T-helper 2 cell treated with Interferon-gamma antibody and Interleukin-4, amounts not matched to agents 100 ng/mL and 5 ng/mL, for 36 hours (primary cell): ENCODE measurements around the gene ACSF2. TPM values are rescaled to one million over a fixed set of nuclear protein-coding genes. Genes with fewer than 3 reads are reported as not detected.
"Not testable (repeated sequence)": the region's sequence is repeated elsewhere in the genome, so short reads cannot be mapped to it uniquely, and the experiment has no call there.

Source experiments
- intact Hi-C: fragments of 100-400 bp; cut with micrococcal nuclease; formaldehyde crosslinking; loops from one replicate; pipeline ENCODE4 v1.15.1; 2023
- total RNA-seq: library from RNA; stranded (reverse); gene quantifications from 2 replicates; pipeline ENCODE4 v1.2.3, GENCODE V29; 2022

The ACSF2 gene
- total RNA-seq, 1 donor from 2014 or later, result 27.3 TPM

DNA sequence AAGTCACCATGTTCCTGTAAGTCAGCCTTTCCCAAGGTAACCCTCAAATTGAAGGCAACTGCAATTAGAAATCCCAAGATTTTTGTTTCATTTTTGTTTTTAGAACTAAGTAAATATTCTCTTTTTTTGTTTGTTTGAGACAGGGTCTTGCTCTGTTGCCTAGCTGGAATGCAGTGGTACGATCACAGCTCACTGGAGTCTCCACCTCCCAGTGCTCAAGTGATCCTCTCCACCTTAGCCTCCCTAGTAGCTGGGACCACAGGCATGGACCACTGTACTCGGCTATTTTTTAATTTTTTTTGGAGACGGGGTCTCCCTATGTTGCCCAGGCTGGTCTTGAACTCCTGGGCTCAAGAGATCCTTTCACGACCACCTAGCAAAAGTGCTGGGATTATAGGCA is 18.1 kb upstream of the ACSF2 start:
- intact Hi-C loops, result no loop called here

DNA sequence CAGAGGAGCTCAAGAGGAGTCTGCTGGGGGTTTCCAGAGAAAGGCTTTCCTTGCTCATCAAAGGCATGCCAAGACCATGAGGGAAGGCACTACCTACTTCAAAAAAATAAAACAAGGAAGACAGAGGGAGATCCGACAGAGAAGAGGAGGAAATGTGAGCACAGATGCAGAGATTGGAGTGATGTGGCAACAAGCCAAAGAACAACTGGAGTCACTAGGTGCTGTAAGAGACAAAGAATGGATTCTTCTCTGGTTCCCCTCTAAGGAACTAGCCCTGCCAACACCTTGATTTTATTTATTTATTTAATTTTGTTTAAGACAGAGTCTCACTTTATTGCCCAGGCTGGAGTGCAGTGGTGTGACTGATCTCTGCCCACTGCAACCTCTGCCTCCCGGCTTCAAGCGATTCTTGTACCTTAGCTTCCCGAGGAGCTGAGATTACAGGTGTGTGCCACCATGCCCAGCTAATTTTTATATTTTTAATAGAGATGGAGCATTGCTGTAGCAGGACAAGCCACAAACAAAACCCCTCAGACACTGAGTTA is 13.8 kb upstream of the ACSF2 start:
- intact Hi-C loops, result no loop called here

DNA sequence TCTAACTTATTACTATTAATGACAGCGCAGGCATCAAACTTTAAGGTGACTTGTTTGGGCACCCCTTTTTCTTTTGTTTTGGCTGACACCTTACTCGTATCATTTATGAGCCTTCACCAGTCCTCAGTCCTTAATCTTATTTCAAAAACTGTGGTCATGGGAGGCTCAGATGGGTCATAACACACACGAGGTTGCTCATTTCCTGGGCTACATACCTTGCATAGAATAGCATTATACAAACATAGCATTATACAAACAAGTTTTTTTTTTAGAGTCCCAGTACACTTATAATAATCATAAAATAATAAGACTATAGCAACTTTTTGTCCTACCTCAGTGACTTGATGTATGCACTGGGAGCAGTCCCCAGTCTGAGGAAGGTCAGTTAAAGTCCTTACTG is 11.2 kb upstream of the ACSF2 start:
- intact Hi-C loops, result no loop called here

DNA sequence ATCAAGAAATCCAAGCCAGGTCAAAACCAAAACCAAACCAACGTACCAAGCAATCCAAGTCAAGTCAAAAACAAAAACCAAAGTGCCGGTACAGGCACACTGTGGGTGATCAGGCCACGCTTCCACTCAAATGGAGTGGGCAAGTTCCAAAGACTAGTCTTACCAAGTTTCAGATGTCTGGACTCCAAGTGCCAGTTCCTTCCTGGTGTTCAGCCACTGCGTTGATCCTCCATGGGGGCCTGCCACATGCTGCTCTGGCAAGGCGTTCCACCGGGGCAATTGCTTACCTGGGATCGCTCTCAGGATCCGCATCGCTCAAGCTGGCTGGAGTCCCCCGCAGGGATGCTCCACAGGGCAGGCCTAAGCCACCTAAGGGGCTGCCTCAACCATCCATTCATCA is 6.4 kb upstream of the ACSF2 start:
- intact Hi-C loops, result not testable (repeated sequence)

DNA sequence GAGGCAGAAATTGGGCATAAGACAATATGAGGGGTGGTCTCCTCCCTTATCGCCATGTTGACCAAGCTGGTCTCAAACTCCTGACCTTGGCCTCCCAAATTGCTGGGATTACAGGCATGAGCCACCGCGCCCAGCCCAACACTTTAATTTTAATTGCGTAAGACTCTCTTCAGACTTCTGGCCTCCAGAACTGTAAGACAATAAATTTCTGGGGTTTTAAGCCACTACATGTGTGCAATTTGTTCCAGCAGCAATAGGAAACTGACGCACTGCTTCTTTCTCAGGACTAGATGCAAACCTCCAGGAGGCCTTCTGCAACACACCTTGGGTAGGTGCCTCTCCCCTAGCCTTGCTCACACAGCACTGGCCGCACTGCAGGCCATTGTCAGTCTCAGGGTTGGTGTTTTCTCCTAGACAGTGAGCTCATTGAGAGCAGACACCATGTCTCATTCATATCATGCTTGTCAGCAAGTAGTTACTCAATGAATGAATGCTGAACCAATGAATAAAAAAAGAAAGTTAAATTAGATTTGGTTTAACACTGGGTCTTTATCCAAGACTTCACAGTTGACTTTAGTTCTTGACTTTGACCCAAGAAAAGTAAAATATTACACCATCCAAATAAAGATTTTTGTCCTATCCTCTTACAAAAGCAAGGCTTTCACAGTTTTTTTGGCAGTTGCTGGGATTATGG is 5.5 kb upstream of the ACSF2 start:
- intact Hi-C loops, result no loop called here

DNA sequence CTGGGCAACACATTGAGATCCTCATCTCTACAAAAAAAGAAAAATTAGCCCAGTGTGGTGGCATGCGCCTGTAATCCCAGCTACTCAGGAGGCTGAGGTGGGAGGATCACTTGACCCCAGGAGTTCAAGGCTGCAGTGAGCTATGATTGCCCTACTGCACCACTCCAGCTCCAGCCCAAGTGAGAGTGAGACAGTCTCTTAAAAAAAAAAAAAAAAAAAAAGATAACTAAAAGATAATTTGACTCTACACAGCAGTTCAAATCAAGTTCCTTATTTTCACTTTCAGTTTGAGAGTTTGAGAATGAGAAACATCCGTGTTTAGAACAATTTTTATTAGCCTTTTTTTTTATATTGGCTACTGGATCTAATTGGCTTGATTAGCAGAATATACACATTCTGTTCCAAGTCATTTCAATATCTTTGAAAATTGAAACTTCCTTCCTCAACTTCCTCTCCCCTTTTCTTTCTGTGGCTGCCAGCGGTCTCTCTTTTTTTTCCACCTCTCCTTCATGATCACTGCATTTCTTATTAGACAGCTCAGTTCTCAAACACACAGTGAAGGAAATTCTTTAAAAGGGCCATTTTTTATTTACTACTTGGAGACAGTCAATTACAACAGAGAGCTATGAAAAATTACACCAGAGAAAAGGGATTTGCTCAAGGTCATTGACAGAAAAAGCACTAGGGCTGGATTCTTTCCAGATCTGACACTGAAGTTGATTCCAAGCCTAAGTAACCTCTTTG is 4.5 kb upstream of the ACSF2 start:
- intact Hi-C loops, result no loop called here

DNA sequence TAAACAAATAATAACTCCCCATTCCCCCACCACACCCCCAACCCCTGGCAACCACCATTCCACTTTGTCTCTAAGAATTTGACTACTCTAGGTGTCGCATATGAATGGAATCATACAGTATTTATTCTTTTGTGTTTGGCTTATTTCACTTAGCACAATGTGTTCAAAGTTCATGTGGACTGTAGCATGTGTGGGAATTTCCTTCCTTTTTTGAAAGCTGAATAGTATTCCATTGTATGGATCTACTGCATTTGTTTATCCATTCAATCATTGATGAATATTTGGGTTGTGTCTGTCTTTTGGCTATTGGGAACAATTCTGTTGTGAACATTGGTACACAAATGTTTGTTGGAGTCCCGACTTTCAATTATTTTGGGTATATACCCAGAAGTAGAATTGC is 3.3 kb upstream of the ACSF2 start:
- intact Hi-C loops, result no loop called here

DNA sequence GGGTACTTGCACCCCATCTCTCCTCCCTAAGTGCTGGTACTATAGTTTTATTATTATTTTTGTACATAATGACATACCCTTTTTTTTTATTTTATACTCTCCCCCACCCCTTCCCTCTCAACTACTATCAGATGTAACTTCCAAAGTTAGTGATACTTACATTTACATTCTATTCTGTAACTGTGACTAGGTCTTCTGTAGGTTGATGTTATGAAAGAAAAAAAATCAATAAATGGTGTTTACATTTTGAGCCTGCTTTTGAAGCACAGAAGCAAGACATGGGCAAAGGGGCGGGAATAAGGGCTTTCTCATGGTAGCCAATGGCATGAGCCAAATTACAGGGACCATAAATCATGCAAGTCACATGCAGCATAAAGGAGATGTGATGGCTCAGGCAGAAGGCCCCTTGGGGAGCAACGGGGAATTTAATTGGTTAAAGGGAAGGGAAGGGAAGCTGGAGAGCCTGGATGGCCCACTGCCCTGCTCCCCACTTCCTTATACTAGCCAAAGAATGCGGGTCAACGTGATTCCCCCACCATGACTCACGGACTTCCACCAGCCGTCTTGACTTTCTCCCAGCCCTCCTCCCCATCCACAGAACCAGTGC is 2.4 kb upstream of the ACSF2 start:
- intact Hi-C loops, result no loop called here

DNA sequence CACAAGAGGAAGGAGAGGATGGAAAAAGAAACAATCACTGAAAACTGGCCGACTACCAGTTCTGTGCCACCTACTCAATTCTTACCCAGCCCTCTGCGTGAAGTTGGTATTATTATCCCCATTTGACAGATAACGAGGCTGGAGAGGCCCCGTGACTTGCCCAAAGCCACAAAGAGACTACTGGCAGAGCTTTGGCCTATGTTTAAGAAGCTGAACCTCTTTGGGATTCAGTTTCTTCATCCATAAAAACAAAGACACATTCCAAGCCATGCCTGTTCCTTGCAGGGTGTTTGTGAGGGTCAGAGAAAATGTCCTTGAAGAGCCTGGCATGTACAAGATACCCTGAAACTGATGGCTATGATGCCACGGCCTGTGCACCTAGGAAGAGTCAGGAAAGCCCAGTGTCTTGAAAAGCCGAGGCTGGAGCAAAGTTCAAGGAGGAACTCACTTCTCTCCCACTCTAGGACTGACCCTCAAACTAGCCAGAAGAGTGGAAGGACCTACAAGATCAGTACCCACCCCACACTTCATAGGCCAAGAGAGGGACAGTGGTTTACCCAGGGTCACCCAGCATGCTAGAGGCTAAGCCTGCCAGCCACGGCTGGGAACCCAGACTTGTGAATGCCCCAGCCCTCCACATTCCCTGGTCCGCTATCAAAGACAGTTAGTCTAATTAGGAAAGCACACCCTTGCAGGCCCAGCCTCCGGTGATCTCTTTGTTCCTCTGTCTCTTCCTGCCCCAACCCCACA is 1.6 kb upstream of the ACSF2 start:
- intact Hi-C loops, result no loop called here

DNA sequence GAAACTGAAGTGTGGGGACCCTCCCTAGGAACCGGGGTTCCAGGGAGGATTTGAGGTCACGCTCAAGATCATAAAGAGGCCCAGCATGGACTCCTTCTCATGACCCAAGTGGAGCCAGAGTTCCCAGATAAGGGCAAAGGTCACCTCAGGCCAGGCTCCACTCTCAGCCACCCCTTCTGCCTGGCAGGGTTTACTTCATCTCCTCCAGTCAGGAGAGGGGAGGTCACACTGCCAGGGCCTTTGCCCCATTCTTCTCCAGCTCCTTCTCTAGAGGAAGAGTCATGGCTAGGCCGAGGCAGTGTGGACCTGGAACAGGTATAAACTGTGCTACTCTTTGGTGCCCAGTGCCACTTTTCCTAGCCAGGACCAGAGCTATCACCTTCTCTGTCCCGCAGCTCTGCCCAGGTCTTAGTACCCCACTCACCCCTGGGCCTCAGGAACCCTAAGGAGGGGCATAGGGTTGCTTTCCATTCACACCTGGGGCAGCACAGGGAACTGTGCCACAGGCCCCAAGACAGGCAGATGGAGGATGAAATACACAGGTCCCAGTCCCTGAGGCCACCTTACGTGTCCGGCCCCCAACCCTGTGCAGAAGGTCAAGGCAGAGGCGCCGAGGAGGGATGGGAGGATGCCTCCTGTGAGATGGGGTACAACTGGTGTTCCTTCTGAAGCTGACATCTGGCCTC is 879 bp upstream of the ACSF2 start:
- intact Hi-C loops, result no loop called here

DNA sequence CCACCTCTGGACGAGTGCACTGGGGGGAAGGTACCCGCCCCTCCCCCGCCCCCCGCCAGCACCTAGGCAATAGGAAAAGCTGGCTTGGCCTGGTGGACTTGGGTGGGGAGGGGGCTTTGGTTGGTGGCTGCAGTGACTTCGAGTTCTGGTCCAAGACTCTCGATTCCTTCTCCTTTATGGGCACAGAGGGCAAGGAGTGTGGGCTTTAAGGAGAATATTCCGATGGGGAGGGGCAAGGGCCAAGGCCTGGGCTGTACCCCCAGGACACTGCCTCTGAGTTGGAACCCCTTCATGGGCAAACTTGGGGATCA is 409 bp downstream of the ACSF2 start:
- intact Hi-C loops, result loop anchor here (2.0 kb wide), 1 partner anchor 52 kb away; the partner anchor contains the start of gene RSAD1

DNA sequence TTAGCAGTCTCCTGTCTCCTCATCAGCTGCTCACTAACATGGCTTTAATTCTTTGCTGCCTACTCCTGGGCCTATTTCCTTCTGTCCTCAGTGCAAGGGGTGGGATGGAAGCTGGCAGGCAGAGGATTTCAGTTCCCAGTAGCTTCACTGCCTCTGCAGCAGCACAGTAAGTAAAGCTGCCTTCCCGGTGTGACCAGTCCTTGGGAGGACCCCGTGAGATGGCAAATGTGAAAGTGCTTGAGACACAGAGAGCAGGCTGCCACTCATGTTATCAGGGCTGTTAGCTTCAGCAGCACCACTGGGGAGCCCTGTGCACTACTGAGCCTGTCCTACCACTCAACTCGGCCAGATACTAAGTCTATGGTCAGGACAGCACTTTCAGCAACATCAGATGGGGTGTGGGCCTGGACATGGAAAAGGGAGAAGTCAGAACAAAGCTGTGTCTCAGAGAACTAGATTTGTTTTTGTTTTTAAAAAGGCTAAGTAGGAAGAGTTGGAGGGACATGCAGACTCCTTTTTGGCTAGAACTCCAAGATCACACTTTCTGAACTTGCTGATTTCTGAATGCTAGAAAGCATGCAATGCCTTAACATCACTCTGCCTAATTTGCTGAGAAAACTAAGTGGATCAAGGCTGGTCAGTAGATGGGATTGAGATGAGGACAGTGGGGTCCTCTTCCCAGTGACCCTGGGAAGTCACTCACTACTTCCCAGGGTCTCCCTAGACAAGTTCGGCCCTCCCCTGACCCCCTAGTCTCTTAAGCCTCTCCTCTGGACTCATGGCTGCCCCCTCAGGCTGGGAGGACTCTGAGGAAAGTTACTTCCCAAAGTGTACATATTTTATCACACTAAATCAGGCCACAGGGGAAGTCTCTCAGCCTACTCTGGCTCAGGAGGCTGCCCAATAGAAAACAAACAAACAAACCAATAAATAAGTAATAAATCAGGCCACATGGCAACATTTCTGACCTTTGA is 1.1 kb downstream of the ACSF2 start:
- intact Hi-C loops, result loop anchor here (1.0 to 2.0 kb wide), 2 partner anchors 30 to 52 kb away; partner anchors contain the start of genes LRRC59 and RSAD1

DNA sequence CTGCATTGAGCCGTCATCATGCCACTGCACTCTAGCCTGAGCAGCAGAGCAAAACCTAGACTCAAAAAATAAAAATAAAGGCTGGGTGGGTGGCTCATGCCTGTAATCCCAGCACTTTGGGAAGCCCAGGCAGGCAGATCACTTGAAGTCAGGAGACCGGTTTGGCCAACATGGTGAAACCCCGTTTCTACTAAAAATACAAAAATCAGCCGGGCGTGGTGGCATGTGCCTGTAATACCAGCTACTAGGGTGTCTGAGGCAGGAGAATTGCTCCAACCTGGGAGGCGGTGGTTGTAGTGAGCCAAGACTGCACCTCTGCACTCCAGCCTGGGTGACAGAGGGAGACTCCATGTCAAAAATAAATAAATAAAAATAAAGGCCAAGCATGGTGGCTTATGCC is 2.1 kb downstream of the ACSF2 start:
- intact Hi-C loops, result not testable (repeated sequence)

DNA sequence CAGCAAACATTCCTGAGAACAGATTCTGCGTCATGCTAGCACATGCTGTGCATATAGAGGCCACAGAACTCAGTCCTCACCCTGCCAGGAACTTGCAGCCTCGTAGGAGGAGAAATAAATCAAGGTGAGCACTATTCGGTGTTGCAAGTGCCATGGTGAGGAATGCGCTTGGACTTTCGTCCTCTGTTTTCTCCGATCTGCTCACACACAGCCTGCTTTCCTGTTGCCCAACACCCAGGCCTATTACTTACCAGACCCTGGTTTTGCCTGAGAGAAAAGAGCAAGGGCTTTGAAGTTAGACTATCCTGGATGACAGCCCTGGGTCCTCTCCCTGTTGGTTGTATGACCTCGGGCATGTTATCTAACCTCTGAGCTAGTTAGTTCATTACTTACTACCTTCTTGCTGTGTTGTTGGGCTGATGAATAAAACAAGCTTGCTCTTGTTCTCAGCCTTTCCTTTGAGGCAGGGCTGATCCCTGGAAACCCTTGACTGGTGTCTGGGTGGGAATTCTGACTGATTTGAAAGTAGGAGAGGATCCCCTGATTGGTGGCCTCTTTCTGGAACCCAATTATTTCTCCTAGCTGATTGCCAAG is 2.9 kb downstream of the ACSF2 start:
- intact Hi-C loops, result no loop called here

DNA sequence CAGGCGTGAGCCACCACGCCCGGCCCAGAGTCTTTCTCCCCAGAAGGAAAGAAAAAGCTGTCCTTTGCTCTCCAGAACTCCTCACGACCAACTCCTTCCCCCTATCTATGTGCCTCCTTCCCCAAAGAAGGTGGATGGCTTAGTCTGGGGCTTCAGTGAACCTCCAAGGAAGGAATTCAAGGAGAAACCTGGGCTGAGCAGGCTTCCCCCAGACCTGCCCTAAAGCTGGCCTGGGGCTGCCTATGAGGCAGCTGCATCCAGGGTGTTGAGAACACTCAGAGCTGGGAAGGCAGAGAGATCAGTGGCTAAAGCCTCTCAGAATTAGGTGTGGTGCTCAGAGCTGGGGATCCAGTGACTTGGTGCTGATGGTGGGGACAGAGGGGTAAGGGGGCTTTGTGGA is 3.8 kb downstream of the ACSF2 start:
- intact Hi-C loops, result no loop called here

DNA sequence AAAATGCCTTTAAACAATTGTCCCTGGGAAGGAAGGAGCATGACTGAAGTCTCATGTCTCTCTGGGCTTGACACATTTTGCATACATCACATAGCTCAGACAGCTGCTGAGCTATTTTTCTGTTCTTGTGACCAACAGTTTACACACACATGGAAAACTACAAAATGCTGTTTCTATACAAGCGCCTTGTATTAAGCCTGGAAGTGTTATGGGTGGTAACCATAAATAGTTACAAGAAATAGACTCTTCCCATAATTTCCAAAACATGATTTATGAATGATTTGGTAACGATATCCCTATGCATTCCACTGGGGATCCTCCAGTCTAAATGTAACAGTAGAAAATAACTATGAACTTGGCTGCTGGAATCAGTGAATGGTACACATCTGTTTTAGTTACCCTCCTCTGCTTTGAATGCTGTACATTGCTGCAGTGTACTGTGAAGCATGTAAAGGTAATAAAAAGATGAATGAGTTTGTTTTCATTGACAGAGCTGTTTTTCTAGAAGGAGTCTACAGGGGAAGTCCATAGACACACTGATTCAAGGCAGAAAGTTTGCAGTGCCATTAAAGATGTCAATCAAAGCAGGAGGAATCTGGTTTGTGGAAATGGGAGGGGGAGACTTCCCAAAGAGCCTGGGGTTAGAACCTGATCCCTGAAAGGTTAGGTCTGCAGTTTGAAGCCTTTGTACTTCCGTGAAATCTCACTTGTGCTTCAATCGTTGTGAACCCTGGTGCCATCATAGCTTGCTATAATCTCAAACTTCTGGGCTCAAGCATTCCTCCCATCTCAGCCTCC is 5.0 kb downstream of the ACSF2 start:
- intact Hi-C loops, result no loop called here

DNA sequence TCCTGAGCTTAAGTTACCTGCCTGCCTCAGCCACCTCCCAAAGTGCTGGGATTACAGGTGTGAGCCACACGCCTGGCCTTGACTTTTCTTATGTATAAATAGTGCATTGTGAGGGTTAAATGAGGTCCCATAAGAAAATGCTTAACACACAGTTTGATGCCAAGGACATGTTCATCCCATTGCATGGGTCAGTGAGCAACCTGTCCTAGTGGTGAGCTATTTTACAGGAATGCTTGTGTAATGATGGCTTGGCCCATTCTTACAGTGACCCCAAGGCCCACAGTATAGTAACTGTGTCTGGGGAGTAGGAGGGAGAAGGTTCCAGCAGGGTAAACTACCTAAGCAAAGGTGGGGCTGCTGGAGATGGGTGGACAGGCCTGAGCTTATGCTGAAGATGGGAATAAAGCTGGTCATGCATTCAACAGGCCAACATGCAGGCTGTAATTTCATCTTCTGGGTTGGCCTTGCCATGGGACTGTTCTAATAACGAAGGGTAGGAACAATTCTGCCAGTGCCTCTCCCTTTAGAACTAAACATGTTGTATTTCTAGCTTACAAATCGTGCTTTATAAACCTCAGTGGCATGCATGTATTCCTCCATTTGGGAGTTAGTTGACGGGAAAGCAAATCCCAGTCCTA is 6.2 kb downstream of the ACSF2 start:
- intact Hi-C loops, result no loop called here

DNA sequence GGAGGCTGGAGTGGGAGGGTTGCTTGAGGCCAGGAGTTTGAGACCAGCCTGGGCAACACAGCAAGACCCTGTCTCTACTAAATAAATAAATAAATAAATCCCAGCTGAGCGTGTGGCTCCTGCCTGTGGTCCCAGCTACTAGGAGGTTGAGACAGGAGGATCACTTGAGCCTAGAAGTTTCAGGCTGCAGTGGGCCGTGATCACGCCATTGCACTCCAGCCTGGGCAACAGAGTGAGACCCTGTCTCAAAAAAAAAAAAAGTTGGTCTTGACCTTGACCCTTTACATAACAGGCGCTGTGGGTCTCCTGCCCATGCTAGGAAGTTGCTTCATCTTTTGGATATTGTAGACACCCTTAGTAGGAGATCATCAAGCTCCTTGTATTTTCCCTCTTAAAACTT is 11.4 kb downstream of the ACSF2 start:
- intact Hi-C loops, result no loop called here
